HG02759 (cell line): ENCODE results near the gene PLCL1.

Experiments used
- ATAC-seq: cut with Tn5 transposase; IDR thresholded peaks from one replicate; pipeline ENCODE4 v1.9.1; 2021; ENCODE audit warnings: mild to moderate bottlenecking, moderate library complexity; ENCODE audit not compliant: unreplicated experiment

The PLCL1 gene

GRCh38 chr2:197924483-197924882 is 120.1 kb downstream of the PLCL1 start:
- ATAC-seq: no peak

GRCh38 chr2:197925204-197925603 is 120.8 kb downstream of the PLCL1 start:
- no peak for ATAC-seq

GRCh38 chr2:197925976-197926375 is 121.6 kb downstream of the PLCL1 start:
- ATAC-seq: no peak

GRCh38 chr2:197926673-197927072 is 122.3 kb downstream of the PLCL1 start:
- ATAC-seq: no peak

GRCh38 chr2:197927994-197928393 is 123.6 kb downstream of the PLCL1 start:
- ATAC-seq: no peak

- no peak for ATAC-seq
These were observed 124.9 kb downstream of the PLCL1 start for GRCh38 chr2:197929008-197929885.

GRCh38 chr2:197929886-197930227 is 125.5 kb downstream of the PLCL1 start:
- ATAC-seq: no peak

GRCh38 chr2:197930570-197931278 is 126.3 kb downstream of the PLCL1 start:
- ATAC-seq: no peak

GRCh38 chr2:197931661-197932312 is 127.4 kb downstream of the PLCL1 start:
- ATAC-seq: no peak

GRCh38 chr2:197932374-197932773 is 128.0 kb downstream of the PLCL1 start:
- ATAC-seq: no peak

GRCh38 chr2:197934261-197934933 is 130.0 kb downstream of the PLCL1 start:
- ATAC-seq: no peak

- ATAC-seq: no peak
These were observed 130.5 kb downstream of the PLCL1 start for GRCh38 chr2:197934934-197935289.

- ATAC-seq: no peak
These were observed 133.4 kb downstream of the PLCL1 start for GRCh38 chr2:197937814-197938213.

- no peak for ATAC-seq
These were observed 134.2 kb downstream of the PLCL1 start for GRCh38 chr2:197938555-197938954.

- ATAC-seq: no peak
These were observed 135.4 kb downstream of the PLCL1 start for GRCh38 chr2:197939787-197940186.

GRCh38 chr2:197940382-197940781 is 136.0 kb downstream of the PLCL1 start:
- ATAC-seq: no peak

- no peak for ATAC-seq
These were observed 137.3 kb downstream of the PLCL1 start for GRCh38 chr2:197941715-197942114.

GRCh38 chr2:197943731-197944130 is 139.3 kb downstream of the PLCL1 start:
- no peak for ATAC-seq

GRCh38 chr2:197944416-197945096 is 140.2 kb downstream of the PLCL1 start:
- ATAC-seq: no peak

GRCh38 chr2:197946562-197946961 is 142.2 kb downstream of the PLCL1 start:
- no peak for ATAC-seq
